ENCODE data around the gene CDH13. TPM values are rescaled to one million over a fixed set of nuclear protein-coding genes. Genes with fewer than 3 reads are reported as not detected.

The CDH13 gene
- total and polyA plus RNA-seq, 2 experiments from 2014 or later, result 1.6 to 4.4 TPM

- TF ChIP-seq ETS1 (IDR thresholded peaks at IDR 0.05), result no peak
- TF ChIP-seq ZNF331 (CRISPR knock-in tag; IDR thresholded peaks at IDR 0.05; ENCODE audit: low read depth), result no peak
- no peak for TF ChIP-seq JUNB (IDR thresholded peaks at IDR 0.05; ENCODE audit: unreplicated experiment)
- TF ChIP-seq NANOG (IDR thresholded peaks at IDR 0.05; ENCODE audit: borderline replicate concordance), result no peak
Measured at GRCh38 chr16:82995286-82995923, 368.6 kb downstream of the CDH13 start (continued).

GRCh38 chr16:82995924-82996441 is 369.2 kb downstream of the CDH13 start:
- Mint-ChIP-seq H3K27me3 (ENCODE audit: insufficient read depth, low read depth, poor library complexity) (no peaks in the 10 kb centered on the region), H3K4me1 (no peaks in the 10 kb centered on the region), H3K36me3 (ENCODE audit: low read depth) (no peaks in the 10 kb centered on the region), H3K27ac (no peak overlapping the region), H3K4me3 (no peak overlapping the region), H3K9me3 (no peaks in the 10 kb centered on the region)
- Histone ChIP-seq H3K4me2 (no peak overlapping the region), H3K9me2 (ENCODE audit: insufficient read depth) (peaks cover 10% of the 10 kb centered on the region; the same call in 1 of the 2 replicates), H3K27me3 (ENCODE audit: insufficient read depth) (no peaks in the 10 kb centered on the region), H3K27ac (ENCODE audit: low read depth) (no peak overlapping the region), H3F3A (replicated peaks; ENCODE audit: low read depth) (no peaks in the 10 kb centered on the region), H3K4me3 (no peak overlapping the region), H4K20me1 (replicated peaks; ENCODE audit: insufficient read depth) (no peaks in the 10 kb centered on the region; the same call in 1 of the 2 replicates), H3K4me1 (ENCODE audit: insufficient read depth) (no peaks in the 10 kb centered on the region), H3K36me3 (ENCODE audit: insufficient read depth) (no peaks in the 10 kb centered on the region), H2AFZ (no peak overlapping the region), H3K79me2 (replicated peaks; ENCODE audit: insufficient read depth) (no peaks in the 10 kb centered on the region)
- ATAC-seq (no peak), DNase-seq (ENCODE audit: low spot score) (no peak)
- TF ChIP-seq REST (IDR thresholded peaks at IDR 0.05; ENCODE audit: unreplicated experiment) (no peak), NANOG (IDR thresholded peaks at IDR 0.05; ENCODE audit: borderline replicate concordance) (no peak), EZH2 (IDR thresholded peaks at IDR 0.05; ENCODE audit: low read depth, unreplicated experiment) (no peak), POLR2AphosphoS5 (IDR thresholded peaks at IDR 0.05; ENCODE audit: low read depth) (no peak), CTCF (conservative IDR thresholded peaks at IDR 0.05; ENCODE audit: low read depth in 2 of 2) (no peak), CREB1 (CRISPR knock-in tag; IDR thresholded peaks at IDR 0.05; ENCODE audit: low read depth) (no peak), STAT1 (IDR thresholded peaks at IDR 0.05; ENCODE audit: unreplicated experiment) (no peak), ZNF462 (CRISPR knock-in tag; IDR thresholded peaks at IDR 0.05) (no peak), EZH2phosphoT487 (IDR thresholded peaks at IDR 0.05; ENCODE audit: unreplicated experiment) (no peak), JUNB (IDR thresholded peaks at IDR 0.05; ENCODE audit: unreplicated experiment) (no peak)

Data from GM23338 (cell line).